Measurements from ENCODE around the gene WFDC8. TPM values are rescaled to one million over a fixed set of nuclear protein-coding genes. Genes with fewer than 3 reads are reported as not detected.

WFDC8 gene
- total and polyA plus RNA-seq, 2 donors (not counting 3 experiments of a cell fraction or from before 2014, with no cell fraction given), result not detected

DNA sequence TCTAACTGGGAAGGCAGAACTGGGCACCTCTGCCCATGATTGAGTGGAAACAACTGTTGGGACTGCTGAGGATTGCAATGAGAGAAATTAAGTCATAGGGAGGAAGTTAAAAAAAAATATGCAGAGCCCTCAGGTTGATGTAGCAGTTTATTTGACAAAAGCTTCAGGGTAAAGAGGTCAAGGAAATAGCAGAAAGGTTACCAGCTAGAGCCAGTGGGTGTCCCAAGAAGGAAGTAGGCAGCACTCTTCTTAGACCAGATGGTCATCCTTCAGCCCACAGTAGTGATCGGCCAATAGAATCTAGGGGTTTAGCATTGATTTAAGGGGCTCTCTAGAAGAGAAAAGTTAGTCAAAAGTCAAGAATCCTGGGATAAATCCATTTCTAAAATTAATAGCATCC is 28.7 kb upstream of the WFDC8 start:
- POLR2A ChIA-PET, result no interaction called here
- intact Hi-C loops (cut with micrococcal nuclease), result no loop called here
- Histone ChIP-seq H3K9me1 (replicated peaks; ENCODE audit: control insufficient read depth, extremely low read depth, insufficient read depth, low read length) (no peaks in the 10 kb centered on the region), H3K36me3 (ENCODE audit: control insufficient read depth in 2 of 2, extremely low read depth in 1 of 2, insufficient read depth in 2 of 2, low read length in 2 of 2) (no peaks in the 10 kb centered on the region), H3K4me3 (replicated peaks in 1 of 3; ENCODE audit: insufficient read depth in 1 of 3, low read depth in 1 of 3, low read length in 3 of 3) (no peak overlapping the region), H3K4me2 (ENCODE audit: insufficient read depth, low read length) (no peak overlapping the region), H3K27ac (ENCODE audit: insufficient read depth, low read depth, low read length) (no peak overlapping the region), H3K79me2 (ENCODE audit: control insufficient read depth, insufficient read depth, low read length) (no peaks in the 10 kb centered on the region), H2AFZ (ENCODE audit: low read depth, low read length) (no peak overlapping the region), H3K9ac (replicated peaks; ENCODE audit: extremely low read depth, insufficient read depth, low read length) (no peak overlapping the region), H3K4me1 (ENCODE audit: control insufficient read depth, extremely low read depth, insufficient read depth, low read length) (no peaks in the 10 kb centered on the region), H4K20me1 (replicated peaks; ENCODE audit: control insufficient read depth, extremely low read depth, insufficient read depth, low read length) (no peaks in the 10 kb centered on the region), H3K9me3 (replicated peaks; ENCODE audit: control insufficient read depth, insufficient read depth, low read length) (no peaks in the 10 kb centered on the region), H3K27me3 (ENCODE audit: control insufficient read depth in 2 of 2, insufficient read depth in 2 of 2, low read length in 2 of 2) (no peaks in the 10 kb centered on the region)
- CTCF ChIA-PET, result no interaction called here
- no peak for DNase-seq (ENCODE audit: low read depth, low spot score)
- FAIRE-seq, result no peak
- TF ChIP-seq EZH2 (IDR thresholded peaks at IDR 0.05; ENCODE audit: borderline replicate concordance, low read depth, low read length, severe bottlenecking) (no peak), POLR2AphosphoS5 (IDR thresholded peaks at IDR 0.05; ENCODE audit: insufficient read depth, low read depth, low read length) (no peak), GATA2 (IDR thresholded peaks at IDR 0.05; ENCODE audit: insufficient read depth, insufficient read length, low read depth, low read length) (no peak), FOS (IDR thresholded peaks at IDR 0.05; ENCODE audit: borderline replicate concordance, insufficient read depth, low read length) (no peak), MYC (IDR thresholded peaks at IDR 0.05; ENCODE audit: low read depth, low read length) (no peak), POLR2A (IDR thresholded peaks at IDR 0.05; ENCODE audit: low read depth, low read length) (no peak), JUN (IDR thresholded peaks at IDR 0.05; ENCODE audit: borderline replicate concordance, insufficient read depth, insufficient read length, low read depth) (no peak)
- TF ChIP-seq, protein P1, sequence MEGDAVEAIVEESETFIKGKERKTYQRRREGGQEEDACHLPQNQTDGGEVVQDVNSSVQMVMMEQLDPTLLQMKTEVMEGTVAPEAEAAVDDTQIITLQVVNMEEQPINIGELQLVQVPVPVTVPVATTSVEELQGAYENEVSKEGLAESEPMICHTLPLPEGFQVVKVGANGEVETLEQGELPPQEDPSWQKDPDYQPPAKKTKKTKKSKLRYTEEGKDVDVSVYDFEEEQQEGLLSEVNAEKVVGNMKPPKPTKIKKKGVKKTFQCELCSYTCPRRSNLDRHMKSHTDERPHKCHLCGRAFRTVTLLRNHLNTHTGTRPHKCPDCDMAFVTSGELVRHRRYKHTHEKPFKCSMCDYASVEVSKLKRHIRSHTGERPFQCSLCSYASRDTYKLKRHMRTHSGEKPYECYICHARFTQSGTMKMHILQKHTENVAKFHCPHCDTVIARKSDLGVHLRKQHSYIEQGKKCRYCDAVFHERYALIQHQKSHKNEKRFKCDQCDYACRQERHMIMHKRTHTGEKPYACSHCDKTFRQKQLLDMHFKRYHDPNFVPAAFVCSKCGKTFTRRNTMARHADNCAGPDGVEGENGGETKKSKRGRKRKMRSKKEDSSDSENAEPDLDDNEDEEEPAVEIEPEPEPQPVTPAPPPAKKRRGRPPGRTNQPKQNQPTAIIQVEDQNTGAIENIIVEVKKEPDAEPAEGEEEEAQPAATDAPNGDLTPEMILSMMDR (IDR thresholded peaks at IDR 0.05; ENCODE audit: extremely low read depth in 1 of 2, insufficient read depth in 1 of 2, low read depth in 1 of 2, low read length in 2 of 2), result no peak
- TF ChIP-seq, protein P2, sequence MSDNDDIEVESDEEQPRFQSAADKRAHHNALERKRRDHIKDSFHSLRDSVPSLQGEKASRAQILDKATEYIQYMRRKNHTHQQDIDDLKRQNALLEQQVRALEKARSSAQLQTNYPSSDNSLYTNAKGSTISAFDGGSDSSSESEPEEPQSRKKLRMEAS (IDR thresholded peaks at IDR 0.05; ENCODE audit: insufficient read depth, insufficient read length), result no peak
- no TSS peak for BruUV-seq (replicated peaks)
- dilution Hi-C loops (cut with MboI; ENCODE audit: extremely low pct_ligation_motif_present, low sequenced_read_pairs), result no loop called here

Measured in endothelial cell of umbilical vein (primary cell).